GM13977 (cell line): ENCODE data around the gene IGIP.

Experiments
- DNase-seq: peaks from one replicate; pipeline ENCODE4 v3.0.0; 2012; ENCODE audit warnings: low spot score
- CTCF ChIP-seq: IDR thresholded peaks from 2 replicates; pipeline ENCODE4 v1.5.1; 2012; ENCODE audit warnings: mild to moderate bottlenecking, control low read depth; ENCODE audit not compliant: insufficient read depth; ENCODE audit errors: extremely low read depth, missing control alignments
- in situ Hi-C: fragments of 300-500 bp; cut with MboI; formaldehyde crosslinking; loops from one replicate; pipeline ENCODE4 v1.12.0; 2022; ENCODE audit warnings: low sequenced_read_pairs, low pct_unique_long_range_greater_than_20kb, mixed read lengths, inconsistent platforms; ENCODE audit not compliant: unreplicated experiment

Gene IGIP

GRCh38 chr5:140175367-140176030 is 49.8 kb downstream of the IGIP start:
- in situ Hi-C loops: no loop called here
- no peak for TF ChIP-seq CTCF
- peak; percentile 71 for DNase-seq

DNA sequence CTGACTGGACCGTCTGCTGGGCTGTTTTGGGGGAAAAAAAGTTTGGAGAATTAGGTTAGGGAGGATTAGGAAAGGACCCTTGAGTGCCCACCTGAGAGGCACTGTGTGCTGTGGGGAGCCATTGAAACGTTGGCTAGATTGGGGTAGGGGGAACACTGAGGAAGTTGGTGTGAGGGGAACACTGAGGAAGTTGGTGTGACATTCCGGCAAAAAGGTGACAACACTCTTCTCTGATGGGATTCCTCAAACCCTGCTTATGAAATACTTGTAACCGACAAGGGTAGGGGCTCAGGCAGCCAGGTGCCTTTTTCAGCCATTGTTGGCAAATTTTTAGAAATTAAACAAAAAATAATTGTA is 50.3 kb downstream of the IGIP start:
- TF ChIP-seq CTCF: no peak
- in situ Hi-C loops: no loop called here
- no peak for DNase-seq

- in situ Hi-C loops: no loop called here
- no peak for DNase-seq
- TF ChIP-seq CTCF: no peak
These were observed 52.3 kb downstream of the IGIP start for GRCh38 chr5:140178086-140178410.

DNA sequence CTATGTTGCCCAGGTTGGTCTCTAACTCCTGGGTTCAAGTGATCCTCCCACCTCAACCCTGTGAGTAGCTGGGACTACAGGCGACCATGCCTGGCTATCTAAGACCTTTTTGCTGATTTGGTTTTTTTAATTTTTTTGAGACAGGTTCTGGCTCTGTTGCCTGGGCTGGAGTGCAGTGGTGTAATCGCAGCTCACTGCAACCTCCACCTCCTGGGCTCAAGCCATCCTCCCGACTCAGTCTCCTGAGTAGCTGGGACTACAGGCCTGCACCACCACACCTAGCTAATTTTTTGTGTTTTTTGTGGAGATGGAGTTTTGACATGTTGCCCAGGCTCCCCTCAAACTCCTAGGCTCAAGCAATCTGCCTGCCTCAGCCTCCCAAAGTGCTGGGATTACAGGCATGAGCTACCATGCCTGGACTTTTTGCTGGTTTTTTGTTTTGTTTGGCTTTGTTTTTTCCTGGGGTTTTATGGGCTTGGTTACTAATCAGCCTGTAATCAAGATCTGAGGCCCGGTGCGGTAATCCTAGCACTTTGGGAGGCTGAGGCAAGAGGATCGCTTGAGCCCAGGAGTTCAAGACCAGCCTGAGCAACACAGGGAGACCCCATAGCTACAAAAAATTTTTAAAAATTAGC is 52.9 kb downstream of the IGIP start:
- DNase-seq: no peak
- no peak for TF ChIP-seq CTCF
- in situ Hi-C loops: no loop called here
